Gastroesophageal sphincter (tissue), 4 donors: ENCODE results near the gene C1orf226. TPM values are rescaled to one million over a fixed set of nuclear protein-coding genes. Genes with fewer than 3 reads are reported as not detected.
A peak's percentile ranks its signal among the peaks of the same experiment; 100 is the strongest.

Source experiments
- ATAC-seq: fragments of 150-250 bp; one replicate; pipeline ENCODE4 v1.9.1; 2016; ENCODE audit warnings: mild to moderate bottlenecking, moderate library complexity
- H3K27ac ChIP-seq, 4 donors: fragments of 200-600 bp; sonication (generic) in 3 of 4; 1 replicate in 3 of 4; 2 replicates in 1 of 4; pipeline ENCODE4 v1.5.1; 2016 to 2019
- H3K27me3 ChIP-seq: fragments of 200-600 bp; sonication (generic); one replicate; pipeline ENCODE4 v1.5.1; 2019
- H3K36me3 ChIP-seq, 2 donors: fragments of 200-600 bp; sonication (generic); one replicate each; pipeline ENCODE4 v1.5.1; 2019; ENCODE audit warnings: control low read depth in 1 of 2
- H3K4me1 ChIP-seq, 3 donors: fragments of 200-600 bp; sonication (generic); 1 replicate in 2 of 3; 2 replicates in 1 of 3; pipeline ENCODE4 v1.5.1; 2016 to 2019; ENCODE audit warnings: control low read depth in 2 of 3
- H3K4me3 ChIP-seq, 2 donors: fragments of 200-600 bp; sonication (generic); one replicate each; pipeline ENCODE4 v1.5.1; 2019; ENCODE audit warnings: mild to moderate bottlenecking in 1 of 2, moderate library complexity in 1 of 2
- H3K9me3 ChIP-seq, 3 donors: fragments of 200-600 bp; sonication (generic); one replicate each; pipeline ENCODE4 v1.5.1; 2017 to 2019; ENCODE audit warnings: control low read depth in 2 of 3
- CTCF ChIP-seq, 4 experiments: fragments of 200-600 bp in 2 of 4; fragments of 450-650 bp in 2 of 4; sonication (generic) in 1 of 4; IDR thresholded peaks; one replicate each; pipeline ENCODE4 v1.5.1; 2017 to 2019; ENCODE audit warnings: antibody characterized with exemption in 4 of 4, mild to moderate bottlenecking in 2 of 4, moderate library complexity in 2 of 4
- EP300 ChIP-seq: sonication (generic); formaldehyde crosslinking; IDR thresholded peaks from one replicate; pipeline ENCODE4 v1.6.1; 2017; ENCODE audit warnings: antibody characterized with exemption, mild to moderate bottlenecking
- POLR2A ChIP-seq, 2 donors: fragments of 450-650 bp; IDR thresholded peaks; one replicate each; pipeline ENCODE4 v1.6.1; 2017; ENCODE audit warnings: antibody characterized with exemption in 2 of 2, mild to moderate bottlenecking in 2 of 2, moderate library complexity in 1 of 2
- POLR2AphosphoS5 ChIP-seq: sonication (generic); formaldehyde crosslinking; IDR thresholded peaks from one replicate; pipeline ENCODE4 v1.6.1; 2017; ENCODE audit warnings: antibody characterized with exemption
- WGBS, 2 donors: methylation state at CpG; one replicate each; pipeline ENCODE4 v1.1.5; 2018; ENCODE audit warnings: low coverage in 1 of 2; 5-methylcytosine and 5-hydroxymethylcytosine counted together
- total RNA-seq, 4 donors: library from RNA; depleted of rRNA; stranded (reverse); fragments of >200 nt; gene quantifications; one replicate each; pipeline ENCODE4 v1.1.0, GENCODE V29; 2016

C1orf226 gene
- total RNA-seq, 4 donors from 2014 or later, result 10.0 to 17.5 (median 12.4) TPM

- peaks cover 0 to 7% of the 10 kb centered on the region in 2 donors for H3K36me3 ChIP-seq
- WGBS, 2 donors, result 46 to 84% methylated on average over 7 to 9 of the region's 11 CpGs
- H3K4me1 ChIP-seq, result no peaks in the 10 kb centered on the region
- H3K9me3 ChIP-seq, result no peaks in the 10 kb centered on the region
- no peak for ATAC-seq
- no peak for TF ChIP-seq CTCF (IDR thresholded peaks at IDR 0.05)
- TF ChIP-seq POLR2AphosphoS5, result no peak
- no peak for TF ChIP-seq POLR2A (IDR thresholded peaks at IDR 0.05)
- TF ChIP-seq EP300, result no peak
- H3K27ac ChIP-seq, result no peak overlapping the region
- H3K4me3 ChIP-seq, result no peak overlapping the region
- H3K27me3 ChIP-seq, result peaks cover 7% of the 10 kb centered on the region
Measured at GRCh38 chr1:162389021-162389818, 7.7 kb downstream of the C1orf226 start.

DNA sequence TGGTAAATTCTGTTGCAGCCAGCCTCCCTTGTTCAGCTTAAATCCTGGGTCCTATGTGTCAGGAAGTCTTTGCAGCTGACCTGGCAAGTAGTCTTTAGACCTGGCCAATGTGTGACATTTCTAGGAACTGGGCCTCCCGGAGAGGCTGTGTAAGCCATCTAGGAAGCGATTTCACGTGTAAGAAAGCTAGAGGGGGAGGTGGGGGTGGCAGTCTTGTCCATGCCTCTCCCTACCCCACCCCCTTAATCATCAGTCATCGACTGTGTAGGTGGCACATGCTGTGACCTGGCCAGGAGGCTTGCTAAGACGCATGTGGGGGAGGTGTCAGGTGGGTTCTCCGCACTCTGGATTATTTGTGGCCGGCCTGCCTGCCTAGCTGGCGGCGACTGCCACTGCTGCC is 8.4 kb downstream of the C1orf226 start:
- Histone ChIP-seq H3K4me1 (no peaks in the 10 kb centered on the region), H3K27ac (no peak overlapping the region), H3K27me3 (peaks cover 12% of the 10 kb centered on the region), H3K9me3 (no peaks in the 10 kb centered on the region), H3K4me3 (no peak overlapping the region), H3K36me3 (no peaks in the 10 kb centered on the region)
- WGBS, 2 donors, result 100% methylated on average over 1 of the region's 9 CpGs; no CpG with 5 or more reads in 1 of the 2 donors
- TF ChIP-seq EP300, result no peak
- no peak for TF ChIP-seq POLR2AphosphoS5
- no peak for TF ChIP-seq POLR2A (IDR thresholded peaks at IDR 0.05)
- no peak for TF ChIP-seq CTCF (IDR thresholded peaks at IDR 0.05)
- ATAC-seq, result no peak

- no peak overlapping the region for H3K27ac ChIP-seq
- H3K36me3 ChIP-seq, result no peaks in the 10 kb centered on the region
- H3K4me3 ChIP-seq, result no peak overlapping the region
- no peak for TF ChIP-seq POLR2A (IDR thresholded peaks at IDR 0.05)
- 66 to 67% methylated on average over 3 to 12 of the region's 15 CpGs for whole genome bisulfite sequencing, 2 donors
- no peaks in the 10 kb centered on the region for H3K4me1 ChIP-seq
- H3K9me3 ChIP-seq, result no peaks in the 10 kb centered on the region
- ATAC-seq, result no peak
- peaks cover 15% of the 10 kb centered on the region for H3K27me3 ChIP-seq
Measured at GRCh38 chr1:162390396-162391185, 9.1 kb downstream of the C1orf226 start.

GRCh38 chr1:162391790-162392563 is 10.4 kb downstream of the C1orf226 start:
- peak in 3 of 4 experiments; percentile 81 to 85 (median 84) for TF ChIP-seq CTCF (IDR thresholded peaks at IDR 0.05)
- no peak for TF ChIP-seq POLR2AphosphoS5
- ATAC-seq, result no peak
- Histone ChIP-seq H3K36me3 (no peaks in the 10 kb centered on the region), H3K9me3 (no peaks in the 10 kb centered on the region), H3K27me3 (peaks cover 15% of the 10 kb centered on the region), H3K4me3 (no peak overlapping the region), H3K4me1 (no peaks in the 10 kb centered on the region), H3K27ac (no peak overlapping the region)
- WGBS, 2 donors, result 17 to 39% methylated on average over 2 to 4 of the region's 4 CpGs

DNA sequence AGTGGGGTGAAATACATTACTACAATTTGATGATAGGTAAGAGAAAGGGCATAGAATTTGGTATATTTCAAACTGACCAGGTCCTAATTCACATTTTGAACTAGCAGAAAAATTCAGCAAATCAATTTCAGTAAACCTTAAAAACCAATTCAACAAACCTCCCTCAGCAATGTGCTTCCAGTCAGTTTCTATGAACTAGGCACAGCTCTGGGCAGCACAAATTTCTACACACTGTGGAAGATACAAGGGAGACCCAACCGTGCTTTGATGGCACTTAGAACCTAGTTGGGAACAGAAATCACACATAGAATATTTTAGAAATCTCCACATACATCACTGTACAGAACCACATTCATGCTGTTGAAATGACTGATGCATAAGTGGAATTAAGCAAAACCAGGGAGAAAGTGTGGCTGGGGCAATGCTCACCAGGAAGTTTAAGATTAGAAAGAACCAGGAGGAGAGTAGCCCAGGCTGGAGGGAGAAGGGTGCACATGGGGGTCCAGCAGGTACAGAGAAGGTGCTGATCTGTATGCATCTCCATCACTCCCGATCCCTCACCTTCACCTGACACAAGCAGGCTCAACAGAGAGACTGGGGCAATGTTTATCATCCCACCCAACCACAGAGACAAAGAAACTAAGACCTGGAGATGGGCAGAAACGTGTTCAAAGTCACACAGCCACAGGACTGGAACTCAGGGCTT is 14.8 kb downstream of the C1orf226 start:
- H3K4me3 ChIP-seq, result no peak overlapping the region
- H3K36me3 ChIP-seq, result no peaks in the 10 kb centered on the region
- no peaks in the 10 kb centered on the region for H3K9me3 ChIP-seq
- no peak for ATAC-seq
- 75 to 82% methylated on average over 3 of the region's 3 CpGs for WGBS, 2 donors
- no peak for TF ChIP-seq EP300
- TF ChIP-seq POLR2A (IDR thresholded peaks at IDR 0.05), result no peak
- TF ChIP-seq CTCF (IDR thresholded peaks at IDR 0.05), result no peak
- TF ChIP-seq POLR2AphosphoS5, result no peak
- H3K4me1 ChIP-seq, result no peaks in the 10 kb centered on the region
- no peak overlapping the region for H3K27ac ChIP-seq
- peaks cover 30% of the 10 kb centered on the region for H3K27me3 ChIP-seq
